ENCODE data around the gene PAWR. TPM values are rescaled to one million over a fixed set of nuclear protein-coding genes. Genes with fewer than 3 reads are reported as not detected.

PAWR gene
- total and polyA plus RNA-seq, 2 of the 13 experiments (the other 11 are each of a cell fraction or from before 2014, with no cell fraction given), result 29.1 to 36.1 TPM

- TF ChIP-seq CSRNP1 (CRISPR knock-in tag; IDR thresholded peaks at IDR 0.05) (no peak), RBFOX2 (IDR thresholded peaks at IDR 0.05; ENCODE audit: low read depth, low read length) (peak; percentile 78), ERF (CRISPR knock-in tag; IDR thresholded peaks at IDR 0.05) (no peak), ZSCAN12 (CRISPR knock-in tag; IDR thresholded peaks at IDR 0.05) (no peak), ZNF670 (CRISPR knock-in tag; IDR thresholded peaks at IDR 0.05; ENCODE audit: borderline replicate concordance) (no peak), ZNF224 (CRISPR knock-in tag; IDR thresholded peaks at IDR 0.05) (no peak), ZNF605 (CRISPR knock-in tag; IDR thresholded peaks at IDR 0.05) (0 out of 2 replicates have a peak, but pooled peaks have one; percentile 14), SPEN (CRISPR knock-in tag; IDR thresholded peaks at IDR 0.05; ENCODE audit: low read depth) (0 out of 2 replicates have a peak, but pooled peaks have one; percentile 40), AHR (CRISPR knock-in tag; IDR thresholded peaks at IDR 0.05) (no peak), ZNF678 (CRISPR knock-in tag; IDR thresholded peaks at IDR 0.05) (no peak), YY1 (IDR thresholded peaks at IDR 0.05; ENCODE audit: insufficient read depth, insufficient replicate concordance, low read depth, low read length) (peak; percentile 56), TAF15 (IDR thresholded peaks at IDR 0.05; ENCODE audit: low read depth, low read length, poor library complexity, severe bottlenecking) (no peak), SAP130 (CRISPR knock-in tag; IDR thresholded peaks at IDR 0.05; ENCODE audit: low read depth) (0 out of 2 replicates have a peak, but pooled peaks have one; percentile 55), RAD51 (IDR thresholded peaks at IDR 0.05; ENCODE audit: borderline replicate concordance) (no peak), AKAP8 (CRISPR knock-in tag; IDR thresholded peaks at IDR 0.05) (no peak), NKX3-1 (CRISPR knock-in tag; IDR thresholded peaks at IDR 0.05) (no peak), SKI (IDR thresholded peaks at IDR 0.05; ENCODE audit: partially characterized antibody) (no peak), KMT2A (CRISPR knock-in tag; IDR thresholded peaks at IDR 0.05) (no peak), SNAPC2 (CRISPR knock-in tag; IDR thresholded peaks at IDR 0.05) (no peak; the same call in 1 of the 2 replicates), HOXD1 (CRISPR knock-in tag; IDR thresholded peaks at IDR 0.05) (no peak; the same call in 1 of the 2 replicates), ZFP36 (IDR thresholded peaks at IDR 0.05; ENCODE audit: borderline replicate concordance, low read depth, low read length, partially characterized antibody) (no peak), ZFAT (CRISPR knock-in tag; conservative IDR thresholded peaks at IDR 0.05) (peak; percentile 67), NFKB2 (CRISPR knock-in tag; IDR thresholded peaks at IDR 0.05; ENCODE audit: borderline replicate concordance) (0 out of 2 replicates have a peak, but pooled peaks have one; percentile 24), CBX1 (IDR thresholded peaks at IDR 0.05; ENCODE audit: low read depth) (no peak), ZBTB38 (CRISPR knock-in tag; IDR thresholded peaks at IDR 0.05) (no peak)
- TF ChIP-seq, protein P1, sequence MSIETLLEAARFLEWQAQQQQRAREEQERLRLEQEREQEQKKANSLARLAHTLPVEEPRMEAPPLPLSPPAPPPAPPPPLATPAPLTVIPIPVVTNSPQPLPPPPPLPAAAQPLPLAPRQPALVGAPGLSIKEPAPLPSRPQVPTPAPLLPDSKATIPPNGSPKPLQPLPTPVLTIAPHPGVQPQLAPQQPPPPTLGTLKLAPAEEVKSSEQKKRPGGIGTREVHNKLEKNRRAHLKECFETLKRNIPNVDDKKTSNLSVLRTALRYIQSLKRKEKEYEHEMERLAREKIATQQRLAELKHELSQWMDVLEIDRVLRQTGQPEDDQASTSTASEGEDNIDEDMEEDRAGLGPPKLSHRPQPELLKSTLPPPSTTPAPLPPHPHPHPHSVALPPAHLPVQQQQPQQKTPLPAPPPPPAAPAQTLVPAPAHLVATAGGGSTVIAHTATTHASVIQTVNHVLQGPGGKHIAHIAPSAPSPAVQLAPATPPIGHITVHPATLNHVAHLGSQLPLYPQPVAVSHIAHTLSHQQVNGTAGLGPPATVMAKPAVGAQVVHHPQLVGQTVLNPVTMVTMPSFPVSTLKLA (IDR thresholded peaks at IDR 0.05), result no peak
- TF ChIP-seq, protein P2, sequence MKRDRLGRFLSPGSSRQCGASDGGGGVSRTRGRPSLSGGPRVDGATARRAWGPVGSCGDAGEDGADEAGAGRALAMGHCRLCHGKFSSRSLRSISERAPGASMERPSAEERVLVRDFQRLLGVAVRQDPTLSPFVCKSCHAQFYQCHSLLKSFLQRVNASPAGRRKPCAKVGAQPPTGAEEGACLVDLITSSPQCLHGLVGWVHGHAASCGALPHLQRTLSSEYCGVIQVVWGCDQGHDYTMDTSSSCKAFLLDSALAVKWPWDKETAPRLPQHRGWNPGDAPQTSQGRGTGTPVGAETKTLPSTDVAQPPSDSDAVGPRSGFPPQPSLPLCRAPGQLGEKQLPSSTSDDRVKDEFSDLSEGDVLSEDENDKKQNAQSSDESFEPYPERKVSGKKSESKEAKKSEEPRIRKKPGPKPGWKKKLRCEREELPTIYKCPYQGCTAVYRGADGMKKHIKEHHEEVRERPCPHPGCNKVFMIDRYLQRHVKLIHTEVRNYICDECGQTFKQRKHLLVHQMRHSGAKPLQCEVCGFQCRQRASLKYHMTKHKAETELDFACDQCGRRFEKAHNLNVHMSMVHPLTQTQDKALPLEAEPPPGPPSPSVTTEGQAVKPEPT (CRISPR knock-in tag; IDR thresholded peaks at IDR 0.05; ENCODE audit: low read depth), result no peak
These were observed 574 bp downstream of the PAWR start (continued) for GRCh38 chr12:79690142-79690637.
